ENCODE data around the gene KRTAP16-1. TPM values are rescaled to one million over a fixed set of nuclear protein-coding genes. Genes with fewer than 3 reads are reported as not detected.

KRTAP16-1 gene
- total RNA-seq, 1 experiment from 2014 or later = not detected

Small RNA genes lying within 50 kb of the gene (small RNA-seq; reads per million reads assigned to genes)
- gene KRTAP9-10P = not detected

Other genes with a start within 250 kb of the KRTAP16-1 start
- gene KRTAP2-3, start 249.2 kb downstream of the KRTAP16-1 start, total RNA-seq (2014; rRNA removed; shearing (Covaris generic)) = not detected in 2 replicates
- not detected in 2 replicates for gene KRTAP2-4, start 243.4 kb downstream of the KRTAP16-1 start, total RNA-seq (2014; rRNA removed; shearing (Covaris generic))
- gene KRTAP4-7, start 225.2 kb downstream of the KRTAP16-1 start, total RNA-seq (2014; rRNA removed; shearing (Covaris generic)) = not detected in 2 replicates
- not detected in 2 replicates for gene KRTAP4-8, start 211.2 kb downstream of the KRTAP16-1 start, total RNA-seq (2014; rRNA removed; shearing (Covaris generic))
- not detected in 2 replicates for gene KRTAP4-16, start 207.1 kb downstream of the KRTAP16-1 start, total RNA-seq (2014; rRNA removed; shearing (Covaris generic))
- not detected in 2 replicates for gene KRTAP4-9, start 203.9 kb downstream of the KRTAP16-1 start, total RNA-seq (2014; rRNA removed; shearing (Covaris generic))
- not detected in 2 replicates for gene KRTAP4-11, start 190.9 kb downstream of the KRTAP16-1 start, total RNA-seq (2014; rRNA removed; shearing (Covaris generic))
- gene KRTAP4-12, start 185.1 kb downstream of the KRTAP16-1 start, total RNA-seq (2014; rRNA removed; shearing (Covaris generic)) = not detected in 2 replicates
- gene KRTAP4-6, start 168.8 kb downstream of the KRTAP16-1 start, total RNA-seq (2014; rRNA removed; shearing (Covaris generic)) = not detected in 2 replicates
- gene KRTAP4-5, start 159.5 kb downstream of the KRTAP16-1 start, total RNA-seq (2014; rRNA removed; shearing (Covaris generic)) = not detected in 2 replicates
- not detected in 2 replicates for gene KRTAP4-4, start 148.6 kb downstream of the KRTAP16-1 start, total RNA-seq (2014; rRNA removed; shearing (Covaris generic))
- not detected in 2 replicates for gene KRTAP4-3, start 141.1 kb downstream of the KRTAP16-1 start, total RNA-seq (2014; rRNA removed; shearing (Covaris generic))
- gene KRTAP4-2, start 131.1 kb downstream of the KRTAP16-1 start, total RNA-seq (2014; rRNA removed; shearing (Covaris generic)) = not detected in 2 replicates
- not detected in 2 replicates for gene KRTAP4-1, start 124.4 kb downstream of the KRTAP16-1 start, total RNA-seq (2014; rRNA removed; shearing (Covaris generic))
- not detected in 2 replicates for gene KRTAP9-1, start 119.4 kb downstream of the KRTAP16-1 start, total RNA-seq (2014; rRNA removed; shearing (Covaris generic))
- not detected in 2 replicates for gene KRTAP9-2, start 82.7 kb downstream of the KRTAP16-1 start, total RNA-seq (2014; rRNA removed; shearing (Covaris generic))
- not detected in 2 replicates for gene KRTAP9-3, start 76.9 kb downstream of the KRTAP16-1 start, total RNA-seq (2014; rRNA removed; shearing (Covaris generic))
- gene KRTAP9-8, start 71.3 kb downstream of the KRTAP16-1 start, total RNA-seq (2014; rRNA removed; shearing (Covaris generic)) = not detected in 2 replicates
- gene KRTAP9-4, start 59.6 kb downstream of the KRTAP16-1 start, total RNA-seq (2014; rRNA removed; shearing (Covaris generic)) = not detected in 2 replicates
- not detected in 2 replicates for gene KRTAP9-9, start 53.9 kb downstream of the KRTAP16-1 start, total RNA-seq (2014; rRNA removed; shearing (Covaris generic))
- not detected in 2 replicates for gene KRTAP9-6, start 43.9 kb downstream of the KRTAP16-1 start, total RNA-seq (2014; rRNA removed; shearing (Covaris generic))
- gene KRTAP9-7, start 33.6 kb downstream of the KRTAP16-1 start, total RNA-seq (2014; rRNA removed; shearing (Covaris generic)) = not detected in 2 replicates
- not detected in 2 replicates for gene KRTAP29-1, start 6.5 kb downstream of the KRTAP16-1 start, total RNA-seq (2014; rRNA removed; shearing (Covaris generic))
- not detected in 2 replicates for gene KRTAP17-1, start 6.4 kb upstream of the KRTAP16-1 start, total RNA-seq (2014; rRNA removed; shearing (Covaris generic))
- not detected in 2 replicates for gene KRT33A, start 41.5 kb upstream of the KRTAP16-1 start, total RNA-seq (2014; rRNA removed; shearing (Covaris generic))
- gene KRT33B, start 60.5 kb upstream of the KRTAP16-1 start, total RNA-seq (2014; rRNA removed; shearing (Covaris generic)) = not detected in 2 replicates
- not detected in 2 replicates for gene KRT34, start 73.0 kb upstream of the KRTAP16-1 start, total RNA-seq (2014; rRNA removed; shearing (Covaris generic))
- gene KRT31, start 88.3 kb upstream of the KRTAP16-1 start, total RNA-seq (2014; rRNA removed; shearing (Covaris generic)) = not detected in 2 replicates
- not detected in 2 replicates for gene KRT37, start 115.3 kb upstream of the KRTAP16-1 start, total RNA-seq (2014; rRNA removed; shearing (Covaris generic))
- not detected in 2 replicates for gene KRT38, start 131.7 kb upstream of the KRTAP16-1 start, total RNA-seq (2014; rRNA removed; shearing (Covaris generic))
- not detected in 2 replicates for gene KRT32, start 158.1 kb upstream of the KRTAP16-1 start, total RNA-seq (2014; rRNA removed; shearing (Covaris generic))
- gene KRT35, start 171.8 kb upstream of the KRTAP16-1 start, total RNA-seq (2014; rRNA removed; shearing (Covaris generic)) = not detected in 2 replicates
- not detected in 2 replicates for gene KRT36, start 180.6 kb upstream of the KRTAP16-1 start, total RNA-seq (2014; rRNA removed; shearing (Covaris generic))
- 35.5 and 45.8 TPM in 2 replicates for gene KRT13, start 196.3 kb upstream of the KRTAP16-1 start, total RNA-seq (2014; rRNA removed; shearing (Covaris generic))
- 14.1 and 15.9 TPM in 2 replicates for gene KRT15, start 209.6 kb upstream of the KRTAP16-1 start, total RNA-seq (2014; rRNA removed; shearing (Covaris generic))
- gene KRT19, start 219.0 kb upstream of the KRTAP16-1 start, total RNA-seq (2014; rRNA removed; shearing (Covaris generic)) = 2,402 and 2,405 TPM in 2 replicates